Ammon's horn (tissue), 1 donor: ENCODE data around the gene FXYD4.
"Not testable (repeated sequence)": the region's sequence is repeated elsewhere in the genome, so short reads cannot be mapped to it uniquely, and the experiment has no call there.

Experiments
- DNase-seq: peaks from one replicate; pipeline ENCODE4 v3.0.0-alpha.2; 2016; ENCODE audit warnings: low spot score

FXYD4 gene

DNA sequence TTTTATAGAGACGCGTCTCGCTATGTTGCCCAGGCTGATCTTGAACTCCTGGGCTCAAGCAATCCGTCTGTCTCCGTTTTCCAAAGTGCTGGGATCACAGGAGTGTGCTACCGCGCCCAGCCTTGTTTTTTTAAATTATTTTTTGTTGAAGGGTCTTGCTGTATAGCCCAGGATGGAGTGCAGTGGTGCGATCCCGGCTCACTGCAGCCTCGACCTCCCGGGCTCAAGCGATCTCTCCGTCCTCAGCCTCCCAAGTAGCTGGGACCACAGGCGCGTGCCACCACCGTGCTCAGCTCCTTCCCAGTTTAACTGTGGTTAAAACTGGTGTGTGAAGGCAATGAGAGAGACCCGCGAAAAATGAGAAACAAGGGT lies 48.5 kb downstream of the FXYD4 start:
- DNase-seq, result no peak

- peak; percentile 88 for DNase-seq
These were observed 49.1 kb downstream of the FXYD4 start for GRCh38 chr10:43420369-43421200.

GRCh38 chr10:43421201-43421507 lies 49.7 kb downstream of the FXYD4 start:
- no peak for DNase-seq

GRCh38 chr10:43421519-43421918 lies 50.1 kb downstream of the FXYD4 start:
- no peak for DNase-seq

DNA sequence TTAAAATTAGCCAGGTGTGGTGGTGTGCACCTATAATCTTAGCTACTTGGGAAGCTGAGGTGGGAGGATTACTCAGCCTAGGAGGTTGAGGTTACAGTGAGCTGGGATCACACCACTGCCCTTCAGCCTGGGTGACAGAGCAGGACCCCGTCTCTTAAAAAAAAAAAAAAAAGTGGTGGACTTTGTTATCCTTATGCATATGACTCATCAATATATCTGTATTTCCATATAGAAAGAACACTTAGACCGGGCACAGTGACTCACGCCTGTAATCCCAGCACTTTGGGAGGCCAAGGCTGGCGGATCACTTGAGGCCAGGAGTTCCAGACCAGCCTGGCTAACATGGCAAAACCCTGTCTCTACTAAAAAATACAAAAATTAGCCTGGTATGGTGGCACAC lies 50.5 kb downstream of the FXYD4 start:
- DNase-seq, result not testable (repeated sequence)

DNA sequence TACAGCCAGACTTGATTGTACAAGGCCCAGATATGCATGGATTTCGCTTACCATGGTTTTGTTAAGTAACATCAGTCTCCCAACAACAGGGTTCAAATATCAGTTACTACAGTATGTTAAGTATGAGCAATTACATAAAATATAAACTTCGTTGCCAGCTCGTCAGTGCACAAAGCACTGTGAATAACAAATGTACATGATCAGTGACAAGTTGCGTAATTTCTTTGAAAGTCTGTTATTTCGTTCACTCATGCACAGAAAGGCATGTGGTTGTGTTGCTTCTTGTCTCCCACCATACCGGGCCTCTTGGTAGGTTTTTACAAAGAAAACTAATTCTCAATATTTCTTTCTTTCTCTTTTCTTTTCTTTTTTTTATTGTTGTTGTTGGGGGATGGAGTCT lies 53.0 kb downstream of the FXYD4 start:
- DNase-seq, result no peak
